ENCODE data around the gene PTPN12.
"Not testable (repeated sequence)": the region's sequence is repeated elsewhere in the genome, so short reads cannot be mapped to it uniquely, and the experiment has no call there.

PTPN12 gene

DNA sequence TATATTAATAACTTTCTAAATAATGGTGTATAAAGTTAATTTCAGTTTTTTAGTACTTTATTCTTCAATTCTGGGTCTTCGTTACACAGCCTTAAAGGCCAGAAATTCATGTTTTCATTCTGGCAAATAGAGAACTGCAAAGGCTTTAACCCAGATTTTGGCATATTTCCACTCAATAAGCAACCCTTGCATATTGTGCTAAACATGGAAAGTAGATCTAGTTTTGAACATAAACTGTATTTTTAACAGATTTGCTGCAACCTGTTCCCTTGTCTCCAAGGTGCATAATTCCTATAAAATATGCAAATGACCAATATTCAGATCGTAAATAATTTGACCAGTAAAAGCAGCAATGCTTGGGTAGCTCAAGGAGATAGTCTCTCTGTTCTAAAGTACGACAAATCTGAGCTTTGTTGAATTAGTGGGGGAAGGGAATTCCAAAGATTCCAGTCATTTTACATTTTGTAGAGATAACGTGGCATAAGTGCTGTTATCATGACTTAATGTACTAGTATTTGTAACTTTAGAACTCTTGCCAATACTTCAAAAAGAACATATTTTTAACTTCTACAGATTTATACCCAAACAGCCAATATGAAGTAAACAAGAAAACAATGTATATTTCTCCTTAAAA, 112.7 kb downstream of the PTPN12 start:
- Histone ChIP-seq H3K27ac (ENCODE audit: low read length) (no peak overlapping the region), H3K9ac (ENCODE audit: low read length in 2 of 2) (no peak overlapping the region), H3K4me1 (ENCODE audit: control insufficient read depth, insufficient read depth, low read length) (no peaks in the 10 kb centered on the region), H3K36me3 (ENCODE audit: control insufficient read depth in 2 of 2, insufficient read depth in 2 of 2, low read length in 2 of 2) (peaks cover 1 to 3% of the 10 kb centered on the region in 2 donors), H3K4me3 (ENCODE audit: low read length in 2 of 2) (no peak overlapping the region), H3K9me3 (ENCODE audit: control insufficient read depth in 2 of 2, low read length in 2 of 2) (no peaks in the 10 kb centered on the region), H3K27me3 (ENCODE audit: control insufficient read depth in 1 of 2, insufficient read depth in 2 of 2, low read length in 2 of 2) (no peaks in the 10 kb centered on the region)

DNA sequence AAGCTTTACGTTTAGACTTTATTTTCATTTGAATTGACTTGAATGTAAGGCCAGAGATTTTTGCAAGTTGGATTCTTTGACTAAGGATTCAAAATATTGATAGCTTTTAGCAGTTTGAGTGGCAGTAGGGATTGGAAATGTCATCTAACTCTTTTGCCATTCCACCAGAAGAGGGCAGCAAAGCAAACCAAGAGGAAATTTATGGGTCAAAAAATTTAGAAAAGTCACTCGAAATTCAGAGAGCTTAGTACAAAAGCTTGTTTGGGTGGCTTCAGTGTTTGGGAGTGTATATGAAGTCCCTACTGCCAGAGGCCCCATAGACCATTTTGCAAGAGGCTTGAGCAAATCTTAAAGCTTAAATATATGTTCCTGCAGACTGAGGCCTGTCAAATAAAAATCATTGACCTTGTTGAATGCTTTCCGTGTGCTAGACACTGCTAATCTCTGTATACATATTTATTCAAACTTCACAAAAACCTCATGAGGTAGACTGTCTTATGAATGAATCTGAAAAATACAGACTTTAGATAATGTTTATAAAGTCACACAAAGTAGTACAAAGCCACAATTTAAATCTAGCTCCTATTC, 114.6 kb downstream of the PTPN12 start:
- H3K4me1 ChIP-seq (ENCODE audit: control insufficient read depth, insufficient read depth, low read length): no peaks in the 10 kb centered on the region
- no peaks in the 10 kb centered on the region for H3K27me3 ChIP-seq (ENCODE audit: control insufficient read depth in 1 of 2, insufficient read depth in 2 of 2, low read length in 2 of 2)
- H3K9me3 ChIP-seq (ENCODE audit: control insufficient read depth in 2 of 2, low read length in 2 of 2): no peaks in the 10 kb centered on the region
- no peak overlapping the region for H3K4me3 ChIP-seq (ENCODE audit: low read length in 2 of 2)
- peaks cover 5% of the 10 kb centered on the region in 2 donors for H3K36me3 ChIP-seq (ENCODE audit: control insufficient read depth in 2 of 2, insufficient read depth in 2 of 2, low read length in 2 of 2)
- no peak overlapping the region for H3K27ac ChIP-seq (ENCODE audit: low read length)
- H3K9ac ChIP-seq (ENCODE audit: low read length in 2 of 2): no peak overlapping the region

DNA sequence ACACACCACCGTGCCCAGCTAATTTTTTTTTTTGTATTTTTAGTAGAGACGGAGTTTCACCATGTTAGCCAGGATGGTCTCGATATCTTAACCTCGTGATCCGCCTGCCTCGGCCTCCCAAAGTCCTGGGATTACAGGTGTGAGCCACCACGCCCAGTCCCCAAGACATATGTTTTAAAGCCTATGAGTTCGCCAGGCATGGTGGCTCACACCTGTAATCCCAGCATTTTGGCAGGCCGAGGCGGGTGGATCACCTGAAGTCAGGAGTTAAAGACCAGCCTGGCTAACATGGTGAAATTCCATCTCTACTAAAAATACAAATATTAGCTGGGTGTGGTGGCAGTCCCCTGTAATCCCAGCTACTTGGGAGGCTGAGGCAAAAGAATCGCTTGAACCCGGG, 115.7 kb downstream of the PTPN12 start:
- not testable (repeated sequence) for H3K27ac ChIP-seq (ENCODE audit: low read length)

DNA sequence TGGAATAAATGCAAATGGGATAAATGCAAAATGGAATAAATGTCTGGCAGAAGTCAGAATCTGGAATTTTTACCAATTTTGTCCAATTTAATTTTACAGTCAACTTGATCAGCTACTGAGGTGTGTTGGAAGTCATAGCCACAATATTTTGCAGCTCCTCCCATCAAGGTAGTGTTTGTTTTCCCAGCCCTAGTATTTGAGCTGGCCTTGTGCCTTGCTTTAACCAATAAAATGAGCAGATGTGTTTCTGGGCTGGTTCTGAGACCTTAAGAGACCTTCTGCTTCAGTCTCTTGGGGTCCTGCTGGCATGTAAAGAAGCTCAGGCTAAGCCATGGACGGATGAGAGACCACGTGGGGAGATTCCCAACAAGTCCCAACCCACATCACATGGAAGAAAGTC, 116.5 kb downstream of the PTPN12 start:
- no peaks in the 10 kb centered on the region for H3K4me1 ChIP-seq (ENCODE audit: control insufficient read depth, insufficient read depth, low read length)
- H3K9me3 ChIP-seq (ENCODE audit: control insufficient read depth in 2 of 2, low read length in 2 of 2): no peaks in the 10 kb centered on the region

More for the DNA sequence above, 115.7 kb downstream of the PTPN12 start:
- H3K27me3 ChIP-seq (ENCODE audit: control insufficient read depth in 1 of 2, insufficient read depth in 2 of 2, low read length in 2 of 2); H3K36me3 ChIP-seq (ENCODE audit: control insufficient read depth in 2 of 2, insufficient read depth in 2 of 2, low read length in 2 of 2); H3K9me3 ChIP-seq (ENCODE audit: control insufficient read depth in 2 of 2, low read length in 2 of 2); H3K9ac ChIP-seq (ENCODE audit: low read length in 2 of 2); H3K4me3 ChIP-seq (ENCODE audit: low read length in 2 of 2); H3K4me1 ChIP-seq (ENCODE audit: control insufficient read depth, insufficient read depth, low read length): not testable (repeated sequence)

DNA sequence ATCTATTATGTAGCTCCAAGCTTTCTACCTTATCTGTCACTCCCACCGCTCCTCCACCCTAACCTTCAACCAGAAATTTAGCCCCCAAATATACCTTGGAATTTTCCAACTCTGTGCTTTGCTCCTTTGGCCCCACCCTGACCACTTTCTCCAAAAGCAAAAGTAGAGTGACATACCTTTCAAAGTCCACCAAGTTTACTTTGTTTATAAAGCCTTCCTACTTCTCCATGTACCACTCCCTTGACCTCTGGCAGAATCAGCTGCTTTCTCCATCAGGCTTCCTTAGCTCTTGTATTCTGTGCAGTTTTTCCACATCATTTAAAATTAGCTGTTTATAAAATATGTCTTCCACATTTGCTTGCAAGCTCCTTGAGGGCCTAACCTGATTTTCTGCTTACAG, 118.3 kb downstream of the PTPN12 start:
- no peaks in the 10 kb centered on the region for H3K27me3 ChIP-seq (ENCODE audit: control insufficient read depth in 1 of 2, insufficient read depth in 2 of 2, low read length in 2 of 2)
- no peaks in the 10 kb centered on the region for H3K9me3 ChIP-seq (ENCODE audit: control insufficient read depth in 2 of 2, low read length in 2 of 2)
- H3K27ac ChIP-seq (ENCODE audit: low read length): no peak overlapping the region
- no peaks in the 10 kb centered on the region for H3K4me1 ChIP-seq (ENCODE audit: control insufficient read depth, insufficient read depth, low read length)
- H3K36me3 ChIP-seq (ENCODE audit: control insufficient read depth in 2 of 2, insufficient read depth in 2 of 2, low read length in 2 of 2): peaks cover 5% of the 10 kb centered on the region in 2 donors
- no peak overlapping the region for H3K4me3 ChIP-seq (ENCODE audit: low read length in 2 of 2)
- no peak overlapping the region for H3K9ac ChIP-seq (ENCODE audit: low read length in 2 of 2)

More for the DNA sequence above, 116.5 kb downstream of the PTPN12 start:
- H3K9ac ChIP-seq (ENCODE audit: low read length in 2 of 2): no peak overlapping the region
- H3K36me3 ChIP-seq (ENCODE audit: control insufficient read depth in 2 of 2, insufficient read depth in 2 of 2, low read length in 2 of 2): peaks cover 5% of the 10 kb centered on the region in 2 donors
- H3K27ac ChIP-seq (ENCODE audit: low read length): no peak overlapping the region
- no peak overlapping the region for H3K4me3 ChIP-seq (ENCODE audit: low read length in 2 of 2)
- H3K27me3 ChIP-seq (ENCODE audit: control insufficient read depth in 1 of 2, insufficient read depth in 2 of 2, low read length in 2 of 2): no peaks in the 10 kb centered on the region

DNA sequence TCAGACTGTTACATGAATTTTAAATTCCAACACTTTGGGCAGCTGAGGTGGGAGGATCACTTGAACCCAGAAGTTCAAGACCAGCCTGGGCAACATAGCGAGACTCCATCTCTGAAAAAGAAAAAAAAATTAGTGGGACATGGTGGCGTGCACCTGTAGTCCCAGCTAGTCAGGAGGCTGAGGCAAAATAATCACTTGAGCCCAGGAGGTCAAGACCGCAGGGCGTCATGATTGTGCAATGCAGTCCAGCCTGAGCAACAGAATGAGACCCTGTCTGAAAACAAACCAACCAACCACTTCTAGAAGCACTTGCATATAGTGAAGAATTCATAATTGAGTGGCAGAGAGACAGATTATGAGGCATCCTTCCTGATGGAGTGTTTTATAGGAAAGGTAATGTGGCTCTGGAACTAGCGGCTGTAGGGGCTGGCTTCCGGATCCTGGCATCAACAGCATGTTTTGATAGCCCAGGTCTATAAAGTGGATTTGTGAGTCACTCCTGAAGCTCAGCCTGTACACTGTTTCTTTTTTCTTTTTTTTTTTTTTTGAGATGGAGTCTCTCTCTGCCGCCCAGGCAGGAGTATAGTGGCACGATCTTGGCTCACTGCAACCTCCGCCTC, 118.9 kb downstream of the PTPN12 start:
- H3K4me1 ChIP-seq (ENCODE audit: control insufficient read depth, insufficient read depth, low read length): no peaks in the 10 kb centered on the region
- H3K27me3 ChIP-seq (ENCODE audit: control insufficient read depth in 1 of 2, insufficient read depth in 2 of 2, low read length in 2 of 2): no peaks in the 10 kb centered on the region
- no peak overlapping the region for H3K27ac ChIP-seq (ENCODE audit: low read length)
- no peak overlapping the region for H3K9ac ChIP-seq (ENCODE audit: low read length in 2 of 2)
- no peak overlapping the region for H3K4me3 ChIP-seq (ENCODE audit: low read length in 2 of 2)
- H3K9me3 ChIP-seq (ENCODE audit: control insufficient read depth in 2 of 2, low read length in 2 of 2): no peaks in the 10 kb centered on the region
- peaks cover 5% of the 10 kb centered on the region in 2 donors for H3K36me3 ChIP-seq (ENCODE audit: control insufficient read depth in 2 of 2, insufficient read depth in 2 of 2, low read length in 2 of 2)

DNA sequence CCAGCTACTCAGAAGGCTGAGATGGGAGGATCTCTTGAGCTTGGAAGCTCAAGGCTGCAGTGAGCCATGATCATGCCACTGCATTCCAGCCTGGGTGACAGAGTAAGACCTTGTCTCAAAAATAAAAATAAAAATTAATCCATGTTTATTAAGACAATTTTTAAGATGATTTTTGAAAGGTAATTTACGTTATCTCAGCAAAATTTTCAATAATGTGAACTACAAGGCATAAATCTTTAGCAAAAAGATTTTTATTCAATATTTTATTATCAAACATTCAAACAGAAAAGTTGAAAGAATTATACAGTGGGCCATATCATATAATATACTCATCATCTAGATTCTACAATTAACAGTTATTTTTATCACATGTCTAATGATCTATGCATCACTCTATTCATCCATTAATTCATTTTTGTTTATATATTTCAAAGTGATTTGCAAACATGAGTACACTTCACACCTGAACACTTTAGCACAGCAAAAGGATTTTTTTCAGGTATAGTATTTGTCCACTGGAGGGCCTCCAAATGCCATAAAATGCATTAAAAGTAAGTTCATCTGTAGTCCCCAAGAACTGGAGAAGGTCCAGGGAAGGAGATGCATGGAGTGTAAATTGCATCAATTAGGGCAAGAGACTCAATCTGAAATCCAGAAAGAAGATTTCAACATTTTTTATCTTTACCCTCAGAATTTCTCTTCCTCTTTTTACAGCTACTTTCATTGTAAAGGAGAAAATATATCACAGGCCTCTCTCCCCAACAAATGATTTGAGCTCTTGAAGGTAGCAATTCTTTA, 120.5 kb downstream of the PTPN12 start:
- Histone ChIP-seq H3K27ac (ENCODE audit: low read length) (no peak overlapping the region), H3K4me3 (ENCODE audit: low read length in 2 of 2) (no peak overlapping the region), H3K4me1 (ENCODE audit: control insufficient read depth, insufficient read depth, low read length) (no peaks in the 10 kb centered on the region), H3K9ac (ENCODE audit: low read length in 2 of 2) (no peak overlapping the region), H3K27me3 (ENCODE audit: control insufficient read depth in 1 of 2, insufficient read depth in 2 of 2, low read length in 2 of 2) (no peaks in the 10 kb centered on the region), H3K36me3 (ENCODE audit: control insufficient read depth in 2 of 2, insufficient read depth in 2 of 2, low read length in 2 of 2) (peaks cover 5% of the 10 kb centered on the region in 2 donors), H3K9me3 (ENCODE audit: control insufficient read depth in 2 of 2, low read length in 2 of 2) (no peaks in the 10 kb centered on the region)

DNA sequence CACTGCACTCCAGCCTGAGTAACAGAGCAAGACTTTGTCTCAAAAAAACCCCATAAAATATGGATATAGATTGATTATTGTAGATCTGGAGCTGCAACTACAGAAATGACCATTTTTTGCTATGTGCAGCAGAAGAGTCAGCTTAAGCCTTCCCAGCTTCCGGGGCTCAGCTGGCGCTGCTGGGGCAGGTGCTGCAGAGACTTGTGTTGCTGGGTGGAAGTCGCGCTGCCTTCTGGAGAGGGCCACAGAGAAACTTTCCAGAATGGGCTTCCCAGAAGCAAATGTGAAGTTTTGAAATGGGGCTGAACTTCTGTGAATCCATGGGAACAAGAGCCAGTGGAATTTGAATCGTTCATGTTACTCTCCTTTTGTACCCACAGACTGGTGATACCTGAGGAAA, 121.8 kb downstream of the PTPN12 start:
- no peaks in the 10 kb centered on the region for H3K9me3 ChIP-seq (ENCODE audit: control insufficient read depth in 2 of 2, low read length in 2 of 2)
- peaks cover 5% of the 10 kb centered on the region in 2 donors for H3K36me3 ChIP-seq (ENCODE audit: control insufficient read depth in 2 of 2, insufficient read depth in 2 of 2, low read length in 2 of 2)
- H3K9ac ChIP-seq (ENCODE audit: low read length in 2 of 2): no peak overlapping the region

DNA sequence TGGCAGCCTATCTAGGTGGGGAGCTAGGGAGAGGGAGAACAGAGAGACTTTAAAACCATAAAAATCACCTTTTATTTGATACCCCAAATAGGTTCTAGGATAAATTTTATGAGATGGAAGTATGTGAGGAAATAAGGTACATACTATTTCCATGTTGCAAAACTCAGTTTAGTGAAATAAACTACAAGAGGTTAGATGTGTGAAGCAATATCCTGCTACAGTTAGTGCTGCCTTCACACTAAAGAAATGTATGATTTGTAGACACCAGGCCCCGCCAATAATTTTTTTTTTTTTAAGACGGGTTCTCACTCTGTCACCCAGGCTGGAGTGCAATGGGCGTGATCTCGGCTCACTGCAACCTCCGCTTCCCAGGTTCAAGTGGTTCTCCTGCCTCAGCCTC, 124.7 kb downstream of the PTPN12 start:
- H3K9me3 ChIP-seq (ENCODE audit: control insufficient read depth in 2 of 2, low read length in 2 of 2): no peaks in the 10 kb centered on the region
- H3K27me3 ChIP-seq (ENCODE audit: control insufficient read depth in 1 of 2, insufficient read depth in 2 of 2, low read length in 2 of 2): no peaks in the 10 kb centered on the region
- H3K4me1 ChIP-seq (ENCODE audit: control insufficient read depth, insufficient read depth, low read length): no peaks in the 10 kb centered on the region
- no peak overlapping the region for H3K27ac ChIP-seq (ENCODE audit: low read length)
- H3K36me3 ChIP-seq (ENCODE audit: control insufficient read depth in 2 of 2, insufficient read depth in 2 of 2, low read length in 2 of 2): no peaks in the 10 kb centered on the region
- no peak overlapping the region for H3K9ac ChIP-seq (ENCODE audit: low read length in 2 of 2)
- no peak overlapping the region for H3K4me3 ChIP-seq (ENCODE audit: low read length in 2 of 2)

More for the DNA sequence above, 121.8 kb downstream of the PTPN12 start:
- Histone ChIP-seq H3K27ac (ENCODE audit: low read length) (no peak overlapping the region), H3K4me3 (ENCODE audit: low read length in 2 of 2) (no peak overlapping the region), H3K4me1 (ENCODE audit: control insufficient read depth, insufficient read depth, low read length) (no peaks in the 10 kb centered on the region), H3K27me3 (ENCODE audit: control insufficient read depth in 1 of 2, insufficient read depth in 2 of 2, low read length in 2 of 2) (no peaks in the 10 kb centered on the region)

DNA sequence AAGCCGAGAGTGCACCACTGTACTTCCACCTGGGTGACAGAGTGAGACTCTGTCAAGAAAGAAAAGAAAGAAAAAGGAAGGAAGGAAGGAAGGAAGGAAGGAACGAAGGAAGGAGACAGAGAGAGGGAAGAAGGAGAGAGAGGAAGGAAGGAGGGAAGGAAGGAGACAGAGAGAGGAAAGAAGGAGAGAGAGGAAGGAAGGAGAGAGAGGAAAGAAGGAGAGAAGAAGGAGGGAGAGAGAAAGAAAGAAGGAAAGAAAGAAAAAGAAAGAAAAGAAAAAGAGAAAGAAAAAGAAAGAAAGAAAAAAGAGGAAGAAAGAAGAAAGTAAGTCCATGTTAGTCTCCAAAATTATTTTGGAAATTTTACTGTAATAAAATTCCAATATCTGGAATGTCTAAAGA, 125.8 kb downstream of the PTPN12 start:
- Histone ChIP-seq H3K4me1 (ENCODE audit: control insufficient read depth, insufficient read depth, low read length) (no peaks in the 10 kb centered on the region), H3K27me3 (ENCODE audit: control insufficient read depth in 1 of 2, insufficient read depth in 2 of 2, low read length in 2 of 2) (no peaks in the 10 kb centered on the region)

More for the DNA sequence above, 125.8 kb downstream of the PTPN12 start:
- Histone ChIP-seq H3K4me3 (ENCODE audit: low read length in 2 of 2) (no peak overlapping the region), H3K27ac (ENCODE audit: low read length) (no peak overlapping the region), H3K9ac (ENCODE audit: low read length in 2 of 2) (no peak overlapping the region), H3K9me3 (ENCODE audit: control insufficient read depth in 2 of 2, low read length in 2 of 2) (no peaks in the 10 kb centered on the region), H3K36me3 (ENCODE audit: control insufficient read depth in 2 of 2, insufficient read depth in 2 of 2, low read length in 2 of 2) (no peaks in the 10 kb centered on the region)

Measured in stomach smooth muscle (tissue), 2 donors.